Duodenal mucosa (tissue), 2 donors: ENCODE data around the gene MRPL37.

Experiments used
- H3K27ac ChIP-seq: one replicate; pipeline ENCODE4 v1.7.0; 2013; ENCODE audit warnings: low read depth, low read length
- H3K27me3 ChIP-seq, 2 donors: one replicate each; pipeline ENCODE4 v1.7.0; 2013; ENCODE audit warnings: low read length in 2 of 2, control low read depth in 1 of 2; ENCODE audit not compliant: insufficient read depth in 2 of 2, control insufficient read depth in 1 of 2
- H3K36me3 ChIP-seq, 2 donors: one replicate each; pipeline ENCODE4 v1.7.0; 2013; ENCODE audit warnings: low read length in 2 of 2, control low read depth in 1 of 2; ENCODE audit not compliant: insufficient read depth in 2 of 2, control insufficient read depth in 1 of 2
- H3K4me1 ChIP-seq, 2 donors: one replicate each; pipeline ENCODE4 v1.7.0; 2013; ENCODE audit warnings: low read length in 2 of 2, control low read depth in 1 of 2; ENCODE audit not compliant: insufficient read depth in 2 of 2, control insufficient read depth in 1 of 2
- H3K4me3 ChIP-seq, 2 donors: one replicate each; pipeline ENCODE4 v1.7.0; 2013; ENCODE audit warnings: low read length in 2 of 2, low read depth in 1 of 2
- H3K9ac ChIP-seq, 2 donors: one replicate each; pipeline ENCODE4 v1.7.0; 2013; ENCODE audit warnings: low read length in 2 of 2, low read depth in 1 of 2
- H3K9me3 ChIP-seq, 2 donors: one replicate each; pipeline ENCODE4 v1.7.0; 2013; ENCODE audit warnings: low read length in 2 of 2, control low read depth in 1 of 2; ENCODE audit not compliant: control insufficient read depth in 1 of 2

Gene MRPL37

DNA sequence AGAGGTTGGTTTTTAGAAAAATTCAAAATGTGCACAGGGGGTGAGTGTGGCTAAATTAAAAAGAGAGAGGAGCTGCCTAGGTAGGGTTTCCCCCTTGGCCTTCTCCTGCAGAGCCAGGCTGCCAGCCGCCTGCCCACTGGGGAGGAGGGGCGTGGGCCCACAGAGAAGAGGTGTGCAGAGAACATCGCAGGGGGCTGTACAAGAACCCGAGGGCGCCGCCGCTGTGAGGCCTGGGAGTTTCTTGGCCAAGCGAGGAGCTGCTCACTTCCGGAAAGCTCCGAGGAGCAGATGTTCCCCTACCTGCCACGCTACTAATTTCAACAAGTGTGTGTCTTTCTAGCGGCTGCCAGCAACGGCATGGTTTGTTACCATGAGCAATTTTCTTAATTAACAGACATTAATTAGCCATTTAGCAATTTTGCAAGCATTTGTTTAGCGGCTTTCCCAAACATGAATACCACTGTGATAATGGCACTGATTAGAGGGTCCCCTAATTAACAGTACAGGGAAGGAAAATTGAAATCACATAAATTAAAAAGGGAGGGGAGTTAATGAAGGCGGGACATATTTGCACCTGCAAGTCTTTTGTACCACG, 59.7 kb downstream of the MRPL37 start:
- peaks cover 44 to 54% of the 10 kb centered on the region in 2 donors for H3K4me1 ChIP-seq
- H3K9me3 ChIP-seq, result no peaks in the 10 kb centered on the region
- no peak overlapping the region for H3K9ac ChIP-seq
- H3K27me3 ChIP-seq, result no peaks in the 10 kb centered on the region
- H3K27ac ChIP-seq, result no peak overlapping the region
- no peaks in the 10 kb centered on the region for H3K36me3 ChIP-seq
- H3K4me3 ChIP-seq, result no peak overlapping the region

DNA sequence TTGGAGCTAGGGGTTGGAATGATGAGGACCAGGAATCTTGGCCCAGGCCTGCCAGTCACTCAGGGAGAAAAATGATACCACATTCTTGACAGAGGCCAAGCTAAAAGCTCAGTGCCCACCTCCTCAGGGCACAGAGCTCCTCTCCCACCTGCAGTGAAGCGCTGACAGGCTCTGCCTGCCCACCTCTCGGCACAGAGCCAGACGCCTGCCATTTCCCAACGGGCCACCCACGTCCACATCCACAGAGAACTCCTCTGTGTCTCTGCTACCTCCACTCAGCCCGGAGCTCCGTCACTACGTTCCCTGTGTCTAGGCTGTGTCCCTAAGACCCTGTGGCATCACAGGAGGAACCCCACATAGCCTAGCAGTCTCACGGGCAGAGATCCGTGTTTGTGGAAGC, 60.8 kb downstream of the MRPL37 start:
- peaks cover 44 to 54% of the 10 kb centered on the region in 2 donors for H3K4me1 ChIP-seq
- H3K9me3 ChIP-seq, result no peaks in the 10 kb centered on the region
- H3K27me3 ChIP-seq, result no peaks in the 10 kb centered on the region
- no peaks in the 10 kb centered on the region for H3K36me3 ChIP-seq
- H3K27ac ChIP-seq, result no peak overlapping the region
- H3K9ac ChIP-seq, result no peak overlapping the region
- H3K4me3 ChIP-seq, result no peak overlapping the region

DNA sequence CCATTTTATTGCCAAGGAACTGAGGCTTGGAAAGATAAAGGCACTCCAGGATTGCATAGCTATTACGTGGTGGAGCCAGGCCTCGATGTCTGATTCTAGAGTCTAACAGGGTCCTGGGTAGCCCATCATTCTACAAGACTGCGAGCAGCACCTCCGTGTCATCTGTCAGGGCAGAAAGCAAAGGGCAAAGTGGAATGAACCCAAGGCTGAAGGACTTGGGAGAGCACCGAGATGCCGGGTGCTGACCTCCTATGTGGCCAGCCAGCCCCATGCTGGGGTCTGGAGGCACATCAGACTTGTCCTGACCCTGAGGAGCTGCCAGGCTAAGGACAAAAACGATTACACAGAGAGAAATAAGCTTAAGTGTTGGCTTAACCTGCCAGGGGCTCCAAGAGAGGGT, 62.3 kb downstream of the MRPL37 start:
- no peaks in the 10 kb centered on the region for H3K27me3 ChIP-seq
- no peaks in the 10 kb centered on the region for H3K9me3 ChIP-seq
- H3K4me1 ChIP-seq, result peaks cover 34 to 43% of the 10 kb centered on the region in 2 donors
- no peak overlapping the region for H3K9ac ChIP-seq
- H3K27ac ChIP-seq, result no peak overlapping the region
- H3K36me3 ChIP-seq, result no peaks in the 10 kb centered on the region
- no peak overlapping the region for H3K4me3 ChIP-seq

DNA sequence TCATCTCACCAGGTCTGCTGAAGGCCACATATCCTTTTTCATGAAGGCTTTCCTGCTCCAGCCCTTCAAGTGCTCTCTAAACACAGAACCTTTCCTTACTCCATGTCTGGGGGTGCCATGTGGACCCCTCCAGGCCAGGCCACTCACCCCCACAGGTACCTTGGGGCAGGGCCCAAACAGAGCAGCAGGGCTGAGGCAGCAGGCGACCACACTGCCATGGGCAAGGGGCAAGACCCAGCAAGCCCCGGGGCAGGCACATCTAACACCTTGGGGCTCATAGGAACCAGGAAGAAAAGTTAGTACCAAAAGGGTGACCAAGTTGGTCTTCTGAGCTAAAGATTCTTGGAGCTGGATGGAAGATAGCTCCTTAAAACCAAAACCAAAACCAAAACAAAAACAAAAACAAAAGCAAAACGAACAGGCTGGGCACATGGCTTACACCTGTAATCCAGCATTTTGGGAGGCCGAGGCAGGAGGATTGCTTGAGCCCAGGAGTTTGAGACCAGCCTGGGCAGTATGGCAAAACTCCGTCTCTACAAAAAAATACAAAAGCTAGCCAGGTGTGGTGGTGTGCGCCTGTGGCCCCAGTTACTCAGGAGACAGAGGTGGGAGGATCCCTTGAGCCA, 63.7 kb downstream of the MRPL37 start:
- Histone ChIP-seq H3K4me1 (peaks cover 31 to 39% of the 10 kb centered on the region in 2 donors), H3K27ac (peak overlapping the region; percentile 15)

DNA sequence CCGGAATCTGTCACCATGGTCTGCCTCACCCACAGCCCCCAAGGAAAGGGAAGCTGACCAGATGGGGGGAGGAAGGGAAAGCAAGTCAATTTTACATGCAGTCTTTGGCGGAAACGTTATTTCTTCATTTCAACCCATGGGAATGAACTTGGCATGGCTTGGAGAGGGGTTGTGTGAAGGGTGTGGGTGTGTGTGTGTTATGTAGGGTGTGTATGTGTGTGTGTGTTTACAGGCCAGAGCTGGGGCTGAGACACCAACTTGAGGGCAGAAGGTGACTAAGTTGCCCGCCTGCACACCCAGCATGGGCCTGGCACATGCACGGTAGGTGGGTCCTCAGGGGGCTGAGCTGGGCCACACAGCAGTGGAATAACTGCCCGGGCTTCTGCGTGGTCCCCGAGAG, 65.2 kb downstream of the MRPL37 start:
- Histone ChIP-seq H3K36me3 (peaks cover 0 to 4% of the 10 kb centered on the region in 2 donors), H3K9ac (no peak overlapping the region), H3K4me3 (no peak overlapping the region), H3K4me1 (peaks cover 28 to 29% of the 10 kb centered on the region in 2 donors), H3K9me3 (no peaks in the 10 kb centered on the region), H3K27ac (no peak overlapping the region), H3K27me3 (no peaks in the 10 kb centered on the region)

More for the DNA sequence above, 63.7 kb downstream of the MRPL37 start:
- H3K36me3 ChIP-seq, result no peaks in the 10 kb centered on the region
- H3K27me3 ChIP-seq, result no peaks in the 10 kb centered on the region
- no peak overlapping the region for H3K9ac ChIP-seq
- no peaks in the 10 kb centered on the region for H3K9me3 ChIP-seq
- H3K4me3 ChIP-seq, result no peak overlapping the region

DNA sequence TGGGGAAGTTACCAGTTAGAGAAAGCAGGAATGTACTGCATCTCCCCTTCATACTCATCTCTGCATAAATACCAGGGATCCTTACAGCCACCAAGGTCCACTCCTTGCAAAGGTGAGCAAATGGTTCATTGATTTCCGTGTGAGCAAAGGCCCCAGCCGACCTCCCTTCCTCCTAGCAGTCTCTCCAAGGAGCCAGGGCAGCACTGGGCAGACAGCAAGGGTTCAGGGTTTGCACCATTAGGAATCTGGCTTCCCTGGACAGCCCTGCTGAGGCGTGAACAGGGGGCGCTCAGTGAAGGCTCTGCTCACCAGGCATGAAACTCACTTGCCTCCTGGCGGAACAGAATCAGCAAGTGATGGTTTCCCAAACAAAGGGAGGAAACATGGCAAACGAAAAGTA, 65.7 kb downstream of the MRPL37 start:
- H3K36me3 ChIP-seq, result peaks cover 0 to 4% of the 10 kb centered on the region in 2 donors
- H3K27ac ChIP-seq, result no peak overlapping the region
- no peaks in the 10 kb centered on the region for H3K27me3 ChIP-seq
- no peak overlapping the region for H3K9ac ChIP-seq
- no peaks in the 10 kb centered on the region for H3K9me3 ChIP-seq
- H3K4me3 ChIP-seq, result no peak overlapping the region
- peaks cover 23 to 24% of the 10 kb centered on the region in 2 donors for H3K4me1 ChIP-seq

DNA sequence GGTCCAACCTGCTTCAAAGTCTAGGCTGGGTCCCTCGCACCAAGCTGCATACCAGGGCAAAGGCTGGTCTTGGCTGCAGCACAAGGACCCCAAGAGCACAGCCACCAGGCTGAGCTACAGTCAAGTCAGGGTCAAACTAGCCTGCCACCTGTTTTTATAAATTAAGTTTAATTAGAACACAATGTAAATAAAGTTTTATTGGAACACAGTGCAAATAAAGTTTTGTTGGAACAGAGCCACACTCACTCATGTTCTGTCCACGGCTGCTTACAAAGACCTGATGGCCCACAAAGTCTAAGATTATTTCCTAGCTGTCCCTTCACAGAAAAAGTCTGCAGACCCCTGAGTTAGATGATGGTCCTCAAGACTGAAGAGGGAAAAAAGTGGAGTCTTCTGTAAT, 66.2 kb downstream of the MRPL37 start:
- Histone ChIP-seq H3K9me3 (no peaks in the 10 kb centered on the region), H3K9ac (no peak overlapping the region), H3K4me1 (peaks cover 19 to 21% of the 10 kb centered on the region in 2 donors), H3K4me3 (no peak overlapping the region), H3K36me3 (peaks cover 0 to 4% of the 10 kb centered on the region in 2 donors), H3K27me3 (no peaks in the 10 kb centered on the region), H3K27ac (no peak overlapping the region)

DNA sequence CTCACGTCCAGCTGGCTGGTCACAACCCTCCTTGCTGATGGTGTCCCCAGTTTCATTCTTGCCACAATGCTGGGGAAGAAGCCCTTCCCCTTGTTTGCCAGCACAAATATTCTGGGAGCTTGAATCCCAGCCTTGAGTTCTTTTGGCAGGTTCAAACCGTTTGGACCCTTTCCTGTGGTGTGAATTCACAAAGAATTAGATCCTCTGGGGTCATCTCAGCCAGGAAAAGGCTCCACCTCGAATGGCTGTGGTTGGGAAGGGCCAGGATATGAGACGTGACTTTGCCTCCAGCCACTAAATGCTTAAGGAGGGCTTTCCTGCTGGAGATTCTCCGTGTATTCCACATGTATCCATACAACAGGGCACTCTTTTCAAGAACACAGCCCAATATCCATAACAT, 66.9 kb downstream of the MRPL37 start:
- no peaks in the 10 kb centered on the region for H3K27me3 ChIP-seq
- peaks cover 15 to 21% of the 10 kb centered on the region in 2 donors for H3K4me1 ChIP-seq
- H3K9me3 ChIP-seq, result no peaks in the 10 kb centered on the region
- peaks cover 0 to 7% of the 10 kb centered on the region in 2 donors for H3K36me3 ChIP-seq
- no peak overlapping the region for H3K9ac ChIP-seq
- H3K27ac ChIP-seq, result no peak overlapping the region
- H3K4me3 ChIP-seq, result no peak overlapping the region
